GM19240 (cell line): ENCODE data around the gene OAF.

Source experiments
- DNase-seq: peaks from one replicate; pipeline ENCODE4 v3.0.0; 2011; ENCODE audit warnings: low spot score; ENCODE audit not compliant: insufficient read length

Gene OAF

DNA sequence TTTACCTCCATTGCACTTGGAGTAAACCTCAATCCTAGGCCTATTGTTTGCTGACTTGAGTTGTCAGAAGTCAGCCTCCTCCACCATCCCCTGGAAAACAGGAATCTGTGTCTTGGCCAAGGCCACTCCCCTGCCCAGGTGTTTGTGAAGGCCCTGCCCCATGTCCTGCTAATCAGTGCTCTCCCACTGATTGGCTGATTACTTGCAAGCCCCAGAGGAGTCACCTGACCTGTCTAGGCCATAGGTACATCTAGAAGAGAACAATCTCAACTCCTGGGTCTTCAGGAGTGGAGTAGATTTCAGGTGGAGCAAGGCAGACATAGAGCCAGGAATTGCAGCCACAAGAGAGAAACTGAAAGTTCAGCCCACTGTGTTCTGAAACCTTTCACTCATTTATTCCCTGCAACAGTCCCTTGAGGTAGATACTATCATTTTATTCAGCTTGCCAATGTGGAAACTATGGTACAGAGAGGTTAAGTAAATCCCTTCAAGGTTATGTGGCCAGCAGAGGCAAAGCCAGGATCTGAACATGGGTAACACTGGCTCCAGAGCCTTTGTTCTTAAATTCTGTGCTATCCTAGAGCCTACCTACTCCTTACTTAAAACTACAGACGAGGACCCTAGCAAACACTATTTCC, 10.4 kb downstream of the OAF start:
- no peak for DNase-seq

DNA sequence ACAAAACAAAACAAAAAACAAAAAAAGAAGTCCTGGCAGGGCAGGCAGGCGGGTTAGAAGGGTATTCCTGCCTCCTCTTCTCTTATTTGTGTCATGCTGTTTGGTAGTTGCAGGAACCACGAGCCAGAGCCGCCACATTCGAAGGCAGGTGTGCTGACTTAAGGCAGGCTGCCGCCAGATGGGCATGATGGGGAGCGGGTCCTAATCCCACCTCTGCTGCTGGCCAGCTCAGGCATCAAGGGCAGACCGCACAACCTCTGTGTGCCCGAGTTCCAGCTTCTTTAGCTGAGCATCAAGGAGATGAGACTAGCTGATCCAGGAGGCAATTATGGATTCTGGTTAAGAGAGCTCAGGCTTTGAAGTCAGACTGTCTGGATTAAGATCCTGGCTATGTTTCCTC, 12.1 kb downstream of the OAF start:
- no peak for DNase-seq

DNA sequence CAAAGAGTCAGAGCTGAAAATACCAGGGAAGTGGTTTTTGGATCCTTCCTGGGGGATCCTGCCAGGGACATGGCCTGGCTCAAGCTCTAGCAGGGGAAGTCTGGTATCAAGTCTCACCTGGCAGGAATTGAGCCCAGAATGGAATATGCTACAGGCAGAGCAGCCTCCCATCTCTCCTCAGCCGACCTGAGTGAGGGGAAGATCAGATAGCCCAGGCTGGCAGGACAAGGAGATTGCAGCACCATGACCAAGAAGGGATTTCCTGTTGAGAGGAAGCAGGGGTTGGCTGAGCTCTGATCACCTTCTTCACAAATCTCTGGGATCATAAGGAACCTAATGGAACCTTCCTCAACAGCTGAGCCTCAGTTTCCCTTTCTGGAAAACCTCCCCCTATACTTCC, 13.0 kb downstream of the OAF start:
- DNase-seq = no peak

GRCh38 chr11:120224361-120224760, 13.5 kb downstream of the OAF start:
- no peak for DNase-seq

GRCh38 chr11:120224972-120225909, 14.4 kb downstream of the OAF start:
- no peak for DNase-seq

GRCh38 chr11:120226242-120226641, 15.4 kb downstream of the OAF start:
- no peak for DNase-seq

DNA sequence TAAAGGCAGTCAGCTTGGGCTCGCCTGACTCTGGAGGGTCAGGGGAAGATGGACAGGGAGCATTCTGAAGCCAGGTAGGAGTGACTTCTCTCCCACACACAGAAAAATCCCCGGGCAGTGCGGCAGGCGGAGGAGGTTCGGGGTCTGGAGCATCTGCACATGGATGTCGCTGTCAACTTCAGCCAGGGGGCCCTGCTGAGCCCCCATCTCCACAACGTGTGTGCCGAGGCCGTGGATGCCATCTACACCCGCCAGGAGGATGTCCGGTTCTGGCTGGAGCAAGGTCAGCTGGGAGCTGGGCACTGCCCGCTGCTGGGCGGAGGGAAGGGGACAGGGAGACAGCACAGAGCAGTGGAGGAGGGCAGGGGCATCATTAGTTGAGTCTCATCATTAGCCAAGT, 15.9 kb downstream of the OAF start:
- DNase-seq = no peak

- DNase-seq = no peak
These were observed 16.5 kb downstream of the OAF start for GRCh38 chr11:120227228-120227852.

DNA sequence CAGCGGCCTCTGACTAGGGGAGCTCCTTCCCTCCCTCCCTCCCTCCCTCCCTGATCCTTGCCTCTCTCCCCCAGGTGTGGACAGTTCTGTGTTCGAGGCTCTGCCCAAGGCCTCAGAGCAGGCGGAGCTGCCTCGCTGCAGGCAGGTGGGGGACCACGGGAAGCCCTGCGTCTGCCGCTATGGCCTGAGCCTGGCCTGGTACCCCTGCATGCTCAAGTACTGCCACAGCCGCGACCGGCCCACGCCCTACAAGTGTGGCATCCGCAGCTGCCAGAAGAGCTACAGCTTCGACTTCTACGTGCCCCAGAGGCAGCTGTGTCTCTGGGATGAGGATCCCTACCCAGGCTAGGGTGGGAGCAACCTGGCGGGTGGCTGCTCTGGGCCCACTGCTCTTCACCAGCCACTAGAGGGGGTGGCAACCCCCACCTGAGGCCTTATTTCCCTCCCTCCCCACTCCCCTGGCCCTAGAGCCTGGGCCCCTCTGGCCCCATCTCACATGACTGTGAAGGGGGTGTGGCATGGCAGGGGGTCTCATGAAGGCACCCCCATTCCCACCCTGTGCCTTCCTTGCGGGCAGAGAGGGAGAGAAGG, 18.1 kb downstream of the OAF start:
- DNase-seq = no peak

DNA sequence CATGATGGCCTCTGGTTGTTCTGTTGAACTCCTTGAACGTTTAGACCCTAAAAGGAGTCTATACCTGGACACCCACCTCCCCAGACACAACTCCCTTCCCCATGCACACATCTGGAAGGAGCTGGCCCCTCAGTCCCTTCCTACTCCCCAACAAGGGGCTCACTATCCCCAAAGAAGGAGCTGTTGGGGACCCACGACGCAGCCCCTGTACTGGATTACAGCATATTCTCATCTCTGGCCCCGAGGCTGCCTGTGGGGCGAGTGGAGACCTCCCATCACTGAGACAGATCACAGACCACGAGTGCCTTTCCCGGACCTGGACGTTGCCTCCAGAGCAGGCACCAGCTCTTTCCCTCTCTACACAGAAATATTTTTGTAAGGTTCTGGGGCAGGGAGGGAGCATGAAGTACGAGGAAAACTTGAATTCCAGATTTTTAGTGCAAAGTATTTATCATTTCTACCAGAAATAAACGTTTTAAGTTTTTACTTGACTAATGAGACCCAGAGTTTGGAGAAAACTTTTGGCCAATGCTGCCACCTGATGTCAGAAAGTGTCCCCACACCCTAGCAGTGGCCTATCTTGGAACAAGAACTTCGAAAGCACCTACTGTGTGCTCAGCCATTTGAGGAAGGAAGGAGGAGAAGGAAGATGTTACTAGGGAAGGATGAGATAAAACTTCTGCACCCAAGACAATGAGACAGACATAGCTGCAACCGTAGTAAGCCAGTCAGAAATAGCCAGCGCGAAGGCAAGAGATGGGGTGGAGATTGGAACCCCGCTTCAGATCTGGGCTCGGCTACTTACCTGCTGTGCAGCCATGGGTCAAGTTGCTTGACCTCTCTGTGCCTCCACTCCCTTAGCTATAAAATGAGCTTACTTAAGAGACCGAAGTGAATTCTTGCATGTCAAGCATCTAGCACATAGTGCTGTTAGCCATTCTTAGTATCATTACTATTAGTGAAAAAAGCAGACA, 18.9 kb downstream of the OAF start:
- DNase-seq = no peak

- no peak for DNase-seq
These were observed 19.7 kb downstream of the OAF start for GRCh38 chr11:120230433-120231071.

DNA sequence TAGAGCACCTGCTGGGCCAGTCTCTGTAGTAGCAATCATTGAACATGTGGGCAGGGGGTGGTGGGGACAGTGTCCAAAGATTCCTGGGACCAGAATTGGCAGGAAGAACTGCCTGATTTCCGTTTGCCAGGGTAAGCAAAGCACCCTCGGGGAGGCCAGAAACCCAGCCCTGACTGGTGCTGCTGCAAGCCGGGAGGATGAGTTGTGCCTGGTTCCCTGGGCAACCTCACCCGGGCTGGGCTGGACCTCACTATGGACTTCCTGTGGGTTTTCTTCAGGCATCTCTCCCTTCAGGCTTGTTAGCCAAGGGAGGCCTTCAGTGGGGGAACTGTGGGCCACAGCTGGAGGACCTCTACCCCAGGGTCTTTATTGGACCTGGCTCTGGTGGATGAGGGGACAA, 21.1 kb downstream of the OAF start:
- no peak for DNase-seq

DNA sequence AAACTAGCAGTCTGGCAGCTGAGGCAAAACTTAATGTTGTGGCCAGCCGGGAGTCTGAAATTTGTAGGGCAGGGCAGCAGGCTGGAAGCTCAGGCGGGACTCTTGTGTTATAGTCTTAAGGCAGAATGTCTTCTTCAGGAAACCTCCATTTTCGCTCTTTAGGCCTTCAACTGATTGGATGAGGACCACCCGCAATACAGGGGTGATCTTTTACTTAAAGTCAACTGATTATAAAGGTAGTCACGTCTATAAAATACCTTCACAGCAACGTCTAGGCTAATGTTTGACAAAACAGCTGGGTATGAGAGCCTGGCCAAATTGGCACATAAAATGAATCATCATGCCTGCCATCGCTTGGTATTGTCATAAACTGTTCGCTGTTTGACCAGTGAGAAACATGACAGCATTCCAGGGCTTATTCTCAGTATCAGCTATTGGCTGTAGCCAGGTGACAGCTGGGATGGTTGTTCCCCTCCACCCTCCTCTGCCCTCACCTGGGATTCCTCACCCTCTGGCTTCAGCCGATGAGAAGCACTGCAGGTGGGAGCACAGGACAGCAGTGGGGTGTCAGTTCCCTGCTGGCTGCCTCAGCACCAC, 22.5 kb downstream of the OAF start:
- no peak for DNase-seq

- DNase-seq = peak; percentile 83
These were observed 24.3 kb downstream of the OAF start for GRCh38 chr11:120235024-120235628.

DNA sequence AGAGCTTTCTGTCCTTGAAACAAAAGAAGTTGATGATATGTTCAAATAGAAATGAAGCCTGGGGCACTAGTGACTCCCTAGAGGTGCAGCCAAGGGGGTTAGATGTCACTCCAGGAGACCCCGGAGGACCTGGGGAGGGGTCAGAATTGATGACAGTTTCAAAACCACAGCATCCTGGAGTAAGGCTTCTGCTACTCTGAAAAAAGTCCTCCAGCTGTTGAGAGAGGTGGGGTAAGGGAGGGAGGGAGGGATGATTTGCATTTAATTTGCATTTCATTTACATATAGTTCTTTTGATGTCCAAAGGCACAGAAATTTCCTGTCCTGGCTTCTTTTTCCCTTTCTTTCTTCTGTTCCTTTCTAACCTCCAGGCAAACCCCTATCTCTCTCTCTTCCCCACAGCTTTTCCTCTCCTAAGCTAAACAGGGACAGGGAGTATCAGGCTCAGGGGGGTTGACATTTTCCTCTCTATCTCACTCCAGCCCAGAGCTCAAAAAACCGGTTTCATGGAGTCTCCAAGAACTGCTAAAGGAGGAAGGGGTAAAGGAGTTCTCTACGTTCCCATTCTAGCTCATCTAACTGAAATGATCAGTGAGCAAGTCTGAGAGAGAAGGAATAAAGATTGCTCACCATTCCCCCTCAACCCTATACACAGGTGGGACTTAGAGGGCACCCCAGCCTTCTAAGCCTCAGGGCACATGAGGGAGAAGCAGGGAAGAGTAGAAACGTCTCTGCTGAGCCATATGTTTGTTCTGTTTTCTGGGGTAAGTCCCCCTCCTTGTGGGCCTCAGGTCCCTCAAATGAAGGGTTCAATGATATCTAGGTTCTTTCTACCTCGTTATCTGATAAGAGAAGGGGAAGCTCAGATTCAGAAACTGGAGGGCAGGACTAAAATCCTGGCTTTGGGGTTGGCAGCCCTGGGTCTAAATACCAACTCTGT, 25.6 kb downstream of the OAF start:
- no peak for DNase-seq

- DNase-seq = no peak
These were observed 28.3 kb downstream of the OAF start for GRCh38 chr11:120238968-120239620.

DNA sequence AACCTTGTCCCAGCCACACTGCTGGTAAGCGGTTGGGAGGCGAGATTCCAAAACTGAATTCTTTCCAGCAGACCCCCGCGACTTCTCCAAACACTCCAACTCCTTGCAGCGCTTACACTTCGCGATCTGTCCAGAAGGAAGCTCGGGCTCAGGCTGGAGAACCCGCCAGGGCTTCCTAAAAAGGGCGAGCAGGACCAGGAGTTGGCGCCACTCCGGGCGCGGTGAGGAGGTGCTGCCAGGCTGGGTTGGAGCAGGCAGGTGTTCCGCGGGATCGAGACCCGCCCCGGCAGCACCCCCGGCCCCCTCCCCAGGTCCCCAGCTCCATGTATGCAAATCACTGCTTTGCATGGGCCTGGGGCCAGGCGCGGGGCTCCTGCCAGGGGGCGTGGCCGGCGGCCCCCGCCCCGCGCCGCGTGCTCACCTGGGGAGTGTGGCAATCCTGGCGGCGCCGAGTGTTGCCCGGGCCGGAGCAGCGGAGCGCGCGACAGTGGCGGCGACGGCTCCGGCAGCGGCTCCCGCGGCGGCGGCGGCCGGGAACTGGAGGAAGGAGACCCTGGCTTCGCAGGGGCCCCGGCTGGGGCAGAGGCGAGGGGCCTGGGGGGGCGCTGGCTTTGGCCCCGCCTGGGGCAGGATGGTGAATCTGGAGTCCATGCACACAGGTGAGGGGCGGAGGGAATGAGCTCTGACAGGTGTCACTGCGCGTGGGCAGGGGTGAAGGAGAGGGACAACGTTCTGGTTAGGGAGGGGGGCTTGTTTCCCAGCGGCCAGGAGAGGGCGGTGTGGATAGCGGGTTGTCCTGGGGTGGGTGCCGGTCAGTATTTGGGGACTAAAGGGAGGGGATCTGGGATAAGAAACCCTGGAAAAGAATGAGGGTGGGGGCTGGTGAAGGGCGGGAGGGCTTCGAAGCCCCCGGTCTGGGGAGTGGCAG, 29.1 kb downstream of the OAF start, which contains the start of gene POU2F3:
TSS of gene POU2F3 (plus strand) at position 428 of the 928 bp plus-strand sequence. CDS start at position 632, 204 bp downstream.
- no peak for DNase-seq
